Measurements from ENCODE around the gene VDR. TPM values are rescaled to one million over a fixed set of nuclear protein-coding genes. Genes with fewer than 3 reads are reported as not detected.

The VDR gene
- total RNA-seq, 4 donors from 2014 or later = 3.5 to 5.2 (median 3.9) TPM

GRCh38 chr12:47841910-47842309 is 62.9 kb downstream of the VDR start:
- TF ChIP-seq POLR2A (IDR thresholded peaks at IDR 0.05) (no peak), CTCF (IDR thresholded peaks at IDR 0.05) (no peak)
- DNase-seq = no peak
- intact Hi-C loops (cut with DNase I) = no loop called here
- Histone ChIP-seq H3K27me3 (no peaks in the 10 kb centered on the region), H3K4me3 (replicated peaks in 1 of 3) (no peak overlapping the region), H3K36me3 (no peaks in the 10 kb centered on the region), H3K4me1 (peaks cover 5 to 19% of the 10 kb centered on the region in 2 donors), H3K27ac (no peak overlapping the region), H3K9me3 (no peaks in the 10 kb centered on the region)
- 82 to 84% methylated on average over 4 of the region's 4 CpGs for WGBS, 2 donors

- Histone ChIP-seq H3K36me3 (no peaks in the 10 kb centered on the region), H3K27ac (no peak overlapping the region), H3K4me3 (replicated peaks in 1 of 3) (no peak overlapping the region), H3K4me1 (peaks cover 4 to 15% of the 10 kb centered on the region in 2 donors), H3K9me3 (no peaks in the 10 kb centered on the region), H3K27me3 (no peaks in the 10 kb centered on the region)
- no peak for TF ChIP-seq POLR2A (IDR thresholded peaks at IDR 0.05)
- intact Hi-C loops (cut with DNase I) = no loop called here
- 86 to 96% methylated on average over 2 of the region's 2 CpGs for WGBS, 2 donors
- DNase-seq = no peak
Observed at GRCh38 chr12:47841501-47841900, 63.3 kb downstream of the VDR start.

- Histone ChIP-seq H3K27ac (no peak overlapping the region), H3K4me3 (replicated peaks in 1 of 3) (no peak overlapping the region), H3K36me3 (no peaks in the 10 kb centered on the region), H3K9me3 (no peaks in the 10 kb centered on the region), H3K27me3 (no peaks in the 10 kb centered on the region), H3K4me1 (peaks cover 5 to 18% of the 10 kb centered on the region in 2 donors)
- DNase-seq = no peak
- intact Hi-C loops (cut with DNase I) = no loop called here
- no peak for TF ChIP-seq POLR2A (IDR thresholded peaks at IDR 0.05)
- TF ChIP-seq CTCF (IDR thresholded peaks at IDR 0.05) = no peak
- WGBS, 2 donors = 95 to 96% methylated on average over 1 of the region's 1 CpG
Observed at GRCh38 chr12:47840571-47840970, 64.2 kb downstream of the VDR start.

- Histone ChIP-seq H3K4me3 (replicated peaks in 1 of 3) (no peak overlapping the region), H3K27ac (no peak overlapping the region), H3K4me1 (peaks cover 9 to 19% of the 10 kb centered on the region in 2 donors), H3K36me3 (no peaks in the 10 kb centered on the region), H3K9me3 (no peaks in the 10 kb centered on the region), H3K27me3 (no peaks in the 10 kb centered on the region)
- intact Hi-C loops (cut with DNase I) = loop anchor here (2.0 to 10.0 kb wide), 2 partner anchors 55 to 125 kb away; no protein-coding TSS in a partner anchor
- DNase-seq = no peak
- no peak for TF ChIP-seq POLR2A (IDR thresholded peaks at IDR 0.05)
- TF ChIP-seq CTCF (IDR thresholded peaks at IDR 0.05) = no peak
- 88 to 91% methylated on average over 7 to 8 of the region's 8 CpGs for WGBS, 2 donors
Observed at GRCh38 chr12:47839214-47839876, 65.4 kb downstream of the VDR start.

GRCh38 chr12:47838286-47838931 is 66.4 kb downstream of the VDR start:
- Histone ChIP-seq H3K27ac (no peak overlapping the region), H3K4me3 (replicated peaks in 1 of 3) (no peak overlapping the region), H3K9me3 (no peaks in the 10 kb centered on the region), H3K36me3 (no peaks in the 10 kb centered on the region), H3K27me3 (no peaks in the 10 kb centered on the region), H3K4me1 (peaks cover 9 to 17% of the 10 kb centered on the region in 2 donors)
- intact Hi-C loops (cut with DNase I) = loop anchor here (2.0 to 10.0 kb wide), 2 partner anchors 54 to 124 kb away; no protein-coding TSS in a partner anchor
- peak; percentile 39 to 42 for DNase-seq
- TF ChIP-seq POLR2A (IDR thresholded peaks at IDR 0.05) = no peak
- TF ChIP-seq CTCF (IDR thresholded peaks at IDR 0.05) = peak in 4 of 6 experiments; percentile 23 to 65 (median 38)
- WGBS, 2 donors = 39 to 46% methylated on average over 9 of the region's 10 CpGs
